ENCODE results near the gene KLF2. TPM values are rescaled to one million over a fixed set of nuclear protein-coding genes. Genes with fewer than 3 reads are reported as not detected.

The KLF2 gene
- total and polyA plus RNA-seq, 10 of the 15 experiments (the other 5 are each of a cell fraction or from before 2014, with no cell fraction given), result 0.16 to 13.7 (median 1.0) TPM

DNA sequence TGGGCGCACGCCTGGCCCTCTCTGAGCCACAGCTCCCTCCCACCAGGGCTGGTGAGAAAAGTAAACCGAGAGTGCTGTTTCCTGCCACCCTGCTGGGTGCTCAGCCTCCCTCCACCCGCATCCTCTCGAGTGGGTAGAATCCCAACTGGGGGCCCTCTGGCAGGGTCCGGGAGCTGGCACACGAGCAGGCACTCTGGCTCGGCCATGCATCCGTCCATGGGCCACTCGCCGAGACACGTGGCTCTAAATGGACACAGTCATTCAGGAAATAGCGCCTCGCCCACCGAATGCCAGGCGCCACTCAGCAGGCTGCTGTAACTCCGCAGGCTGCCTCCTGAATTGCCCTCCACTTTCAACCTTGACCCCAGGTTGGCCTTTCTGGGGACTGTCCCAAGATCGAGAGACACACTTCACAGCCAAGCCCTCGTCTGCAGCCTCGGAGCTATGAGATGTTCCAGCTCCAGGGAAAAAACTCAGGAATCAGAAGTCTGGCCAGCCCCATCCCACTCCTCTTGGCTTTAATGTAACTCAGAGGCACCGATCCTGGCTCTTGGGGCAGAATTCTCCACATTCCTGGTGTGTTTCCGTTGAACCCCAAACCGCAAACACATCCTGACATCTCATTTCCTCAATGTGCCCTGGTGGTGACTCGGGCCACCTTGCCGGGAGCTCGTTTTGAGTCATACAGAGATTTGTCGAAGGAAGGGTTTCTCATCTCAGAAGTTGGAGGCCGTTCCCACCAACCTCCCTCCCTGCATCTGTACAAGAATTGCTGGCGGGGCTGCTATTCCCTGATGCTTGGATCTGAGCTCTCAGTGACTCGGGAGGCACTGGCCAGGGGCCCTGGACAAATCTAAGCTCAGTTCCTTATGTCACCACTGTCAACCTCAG, 14.1 kb downstream of the KLF2 start:
- Histone ChIP-seq H3K9me3 (replicated peaks; ENCODE audit: control insufficient read depth, insufficient read depth, low read length) (no peaks in the 10 kb centered on the region), H3K79me2 (ENCODE audit: control insufficient read depth, insufficient read depth, low read length) (no peaks in the 10 kb centered on the region), H3K27me3 (replicated peaks in 1 of 2; ENCODE audit: control insufficient read depth in 2 of 2, insufficient read depth in 2 of 2, low read length in 1 of 2) (no peaks in the 10 kb centered on the region), H2AFZ (ENCODE audit: control insufficient read depth, low read depth, low read length) (no peak overlapping the region), H3K4me1 (ENCODE audit: control insufficient read depth, insufficient read depth, low read length) (peaks cover 46% of the 10 kb centered on the region), H3K4me2 (ENCODE audit: control insufficient read depth, insufficient read depth) (peak overlapping the region; percentile 73), H3K9ac (ENCODE audit: control insufficient read depth, insufficient read depth, low read length) (no peak overlapping the region), H3K4me3 (peak overlapping the region; percentile 25; the same call in 1 of the 2 replicates), H4K20me1 (ENCODE audit: control insufficient read depth, insufficient read depth) (no peaks in the 10 kb centered on the region), H3K27ac (ENCODE audit: control insufficient read depth, insufficient read depth) (peak overlapping the region; percentile 34; the same call in 1 of the 2 replicates), H3K36me3 (ENCODE audit: control insufficient read depth in 2 of 2, insufficient read depth in 2 of 2, low read length in 1 of 2) (no peaks in the 10 kb centered on the region)
- 1% methylated on average over 30 of the region's 30 CpGs for WGBS (ENCODE audit: insufficient coverage, insufficient replicate concordance, low lambda C conversion rate, missing lambda C conversion rate)
- peak; percentile 59 for DNase-seq (ENCODE audit: low read depth, low spot score)
- RAD21 ChIA-PET (ENCODE audit: unreplicated experiment), result interaction anchor here (0.8 to 2.3 kb wide), 8 partner anchors 8 to 90 kb away, joined by 4 to 17 read pairs (median 7); no protein-coding TSS in a partner anchor
- intact Hi-C loops (cut with micrococcal nuclease; ENCODE audit: unreplicated experiment), result loop anchor here (1.0 kb wide), 1 partner anchor 33 kb away; no protein-coding TSS in a partner anchor
- peak; percentile 84 for FAIRE-seq
- CTCF ChIA-PET, result interaction anchor here (0.7 to 3.2 kb wide), 9 partner anchors 8 to 49 kb away, joined by 3 to 21 read pairs (median 3); no protein-coding TSS in a partner anchor
- POLR2A ChIA-PET, result interaction anchor here (0.6 to 1.9 kb wide), 6 partner anchors 8 to 873 kb away, joined by 3 to 11 read pairs (median 4); no protein-coding TSS in a partner anchor
- BruUV-seq (replicated peaks), result no TSS peak
- in situ Hi-C loops (cut with MboI), result no loop called here
- ATAC-seq, result peak; percentile 69
- SMC1A ChIA-PET (ENCODE audit: uncharacterized antibody, unreplicated experiment), result interaction anchor here (0.6 to 2.8 kb wide), 8 partner anchors 9 to 154 kb away, joined by 3 to 25 read pairs (median 6); partner anchors contain the start of gene FAM32A
- peak in 1 of 2 experiments; percentile 83; a peak in 2 of 3 replicates for TF ChIP-seq EGR1 (IDR thresholded peaks at IDR 0.05; ENCODE audit: borderline replicate concordance in 1 of 2, low read depth in 2 of 2, low read length in 2 of 2)
- TF ChIP-seq BRCA1 (IDR thresholded peaks at IDR 0.05; ENCODE audit: low read depth, low read length), result no peak
- TF ChIP-seq ZBTB4 (CRISPR knock-in tag; IDR thresholded peaks at IDR 0.05), result no peak
- peak; percentile 76 to 84; a peak in 3 of 4 replicates for TF ChIP-seq EP300 (IDR thresholded peaks at IDR 0.05; ENCODE audit: borderline replicate concordance in 1 of 2, control insufficient read depth in 1 of 2, low read depth in 2 of 2, low read length in 2 of 2)
- no peak for TF ChIP-seq E2F4 (IDR thresholded peaks at IDR 0.05; ENCODE audit: low read depth, low read length)
- peak in 1 of 2 experiments; percentile 74; a peak in 2 of 4 replicates for TF ChIP-seq SRF (IDR thresholded peaks at IDR 0.05; ENCODE audit: low read depth in 2 of 2, low read length in 2 of 2)
- TF ChIP-seq ZSCAN29 (IDR thresholded peaks at IDR 0.05), result no peak
- TF ChIP-seq SMC3 (IDR thresholded peaks at IDR 0.05; ENCODE audit: borderline replicate concordance, low read length), result no peak
- TF ChIP-seq, protein P1, sequence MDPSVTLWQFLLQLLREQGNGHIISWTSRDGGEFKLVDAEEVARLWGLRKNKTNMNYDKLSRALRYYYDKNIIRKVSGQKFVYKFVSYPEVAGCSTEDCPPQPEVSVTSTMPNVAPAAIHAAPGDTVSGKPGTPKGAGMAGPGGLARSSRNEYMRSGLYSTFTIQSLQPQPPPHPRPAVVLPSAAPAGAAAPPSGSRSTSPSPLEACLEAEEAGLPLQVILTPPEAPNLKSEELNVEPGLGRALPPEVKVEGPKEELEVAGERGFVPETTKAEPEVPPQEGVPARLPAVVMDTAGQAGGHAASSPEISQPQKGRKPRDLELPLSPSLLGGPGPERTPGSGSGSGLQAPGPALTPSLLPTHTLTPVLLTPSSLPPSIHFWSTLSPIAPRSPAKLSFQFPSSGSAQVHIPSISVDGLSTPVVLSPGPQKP (IDR thresholded peaks at IDR 0.05; ENCODE audit: low read depth, low read length), result no peak
- TF ChIP-seq GABPA (IDR thresholded peaks at IDR 0.05; ENCODE audit: low read depth), result 0 out of 2 replicates have a peak, but pooled peaks have one; percentile 56
- TF ChIP-seq SKIL (IDR thresholded peaks at IDR 0.05; ENCODE audit: low read depth, poor library complexity, severe bottlenecking), result peak; percentile 94
- TF ChIP-seq ZBED1 (IDR thresholded peaks at IDR 0.05; ENCODE audit: borderline replicate concordance), result peak; percentile 90; the same call in 1 of the 2 replicates
